Measurements from ENCODE around the gene WDR36.

GRCh38 chr5:111146053-111146452 lies 53.9 kb downstream of the WDR36 start:
- TF ChIP-seq FOXM1 (IDR thresholded peaks at IDR 0.05; ENCODE audit: borderline replicate concordance, low read depth): no peak
- no peak for TF ChIP-seq MAX (IDR thresholded peaks at IDR 0.05)
- no peak for TF ChIP-seq EGR1 (IDR thresholded peaks at IDR 0.05)
- no peak for TF ChIP-seq REST (IDR thresholded peaks at IDR 0.05; ENCODE audit: low read depth)

All from Ishikawa (cell line).